Measurements from ENCODE around the gene ZBTB34. TPM values are rescaled to one million over a fixed set of nuclear protein-coding genes. Genes with fewer than 3 reads are reported as not detected.

Gene ZBTB34
- polyA plus RNA-seq, 4 donors = 1.1 to 15.2 (median 2.2) TPM

- Histone ChIP-seq H3K4me3 (ENCODE audit: low read depth in 1 of 3, low read length in 3 of 3) (no peak overlapping the region), H3K9me3 (ENCODE audit: control insufficient read depth in 2 of 2, insufficient read depth in 1 of 2, low read depth in 1 of 2, low read length in 1 of 2) (no peaks in the 10 kb centered on the region), H3K27me3 (ENCODE audit: control insufficient read depth in 3 of 3, insufficient read depth in 3 of 3, low read length in 3 of 3) (no peaks in the 10 kb centered on the region), H3K27ac (ENCODE audit: low read depth in 1 of 3, low read length in 2 of 3) (peak overlapping the region in 1 of 3 donors; percentile 67), H3K36me3 (ENCODE audit: control insufficient read depth in 3 of 3, insufficient read depth in 2 of 3, low read depth in 1 of 3, low read length in 3 of 3) (peaks cover 0 to 26% (median 3%) of the 10 kb centered on the region in 3 donors), H3K4me1 (ENCODE audit: control insufficient read depth in 3 of 3, insufficient read depth in 2 of 3, low read depth in 1 of 3, low read length in 2 of 3) (peaks cover 0 to 9% (median 0%) of the 10 kb centered on the region in 3 donors)
- WGBS, 3 donors = 78 to 84% (median 82%) methylated on average over 6 of the region's 6 CpGs
- DNase-seq = peak; percentile 17 to 72
- FAIRE-seq = no peak
Measured at GRCh38 chr9:126885131-126885641, 24.7 kb downstream of the ZBTB34 start.

GRCh38 chr9:126886034-126886822 is 25.8 kb downstream of the ZBTB34 start:
- whole genome bisulfite sequencing, 3 donors = 84 to 91% (median 86%) methylated on average over 23 of the region's 23 CpGs
- no peak overlapping the region for H3K27ac ChIP-seq (ENCODE audit: low read depth in 1 of 3, low read length in 2 of 3)
- H3K4me3 ChIP-seq (ENCODE audit: low read depth in 1 of 3, low read length in 3 of 3) = no peak overlapping the region
- H3K9me3 ChIP-seq (ENCODE audit: control insufficient read depth in 2 of 2, insufficient read depth in 1 of 2, low read depth in 1 of 2, low read length in 1 of 2) = no peaks in the 10 kb centered on the region
- no peak for FAIRE-seq
- H3K27me3 ChIP-seq (ENCODE audit: control insufficient read depth in 3 of 3, insufficient read depth in 3 of 3, low read length in 3 of 3) = no peaks in the 10 kb centered on the region
- H3K4me1 ChIP-seq (ENCODE audit: control insufficient read depth in 3 of 3, insufficient read depth in 2 of 3, low read depth in 1 of 3, low read length in 2 of 3) = peaks cover 0 to 9% (median 0%) of the 10 kb centered on the region in 3 donors
- no peak for DNase-seq
- peaks cover 0 to 16% (median 0%) of the 10 kb centered on the region in 3 donors for H3K36me3 ChIP-seq (ENCODE audit: control insufficient read depth in 3 of 3, insufficient read depth in 2 of 3, low read depth in 1 of 3, low read length in 3 of 3)

GRCh38 chr9:126886897-126887296 is 26.5 kb downstream of the ZBTB34 start:
- Histone ChIP-seq H3K9me3 (ENCODE audit: control insufficient read depth in 2 of 2, insufficient read depth in 1 of 2, low read depth in 1 of 2, low read length in 1 of 2) (no peaks in the 10 kb centered on the region), H3K27ac (ENCODE audit: low read depth in 1 of 3, low read length in 2 of 3) (no peak overlapping the region), H3K4me1 (ENCODE audit: control insufficient read depth in 3 of 3, insufficient read depth in 2 of 3, low read depth in 1 of 3, low read length in 2 of 3) (peaks cover 0 to 9% (median 0%) of the 10 kb centered on the region in 3 donors), H3K27me3 (ENCODE audit: control insufficient read depth in 3 of 3, insufficient read depth in 3 of 3, low read length in 3 of 3) (no peaks in the 10 kb centered on the region), H3K4me3 (ENCODE audit: low read depth in 1 of 3, low read length in 3 of 3) (no peak overlapping the region), H3K36me3 (ENCODE audit: control insufficient read depth in 3 of 3, insufficient read depth in 2 of 3, low read depth in 1 of 3, low read length in 3 of 3) (peaks cover 0 to 16% (median 0%) of the 10 kb centered on the region in 3 donors)
- DNase-seq = no peak
- WGBS, 3 donors = 81 to 97% (median 91%) methylated on average over 10 of the region's 10 CpGs
- no peak for FAIRE-seq

GRCh38 chr9:126891676-126892075 is 31.2 kb downstream of the ZBTB34 start:
- DNase-seq (no peak), FAIRE-seq (no peak)
- no peak overlapping the region for H3K27ac ChIP-seq (ENCODE audit: low read depth in 1 of 3, low read length in 2 of 3)
- no peaks in the 10 kb centered on the region for H3K36me3 ChIP-seq (ENCODE audit: control insufficient read depth in 3 of 3, insufficient read depth in 2 of 3, low read depth in 1 of 3, low read length in 3 of 3)
- no peaks in the 10 kb centered on the region for H3K9me3 ChIP-seq (ENCODE audit: control insufficient read depth in 2 of 2, insufficient read depth in 1 of 2, low read depth in 1 of 2, low read length in 1 of 2)
- 74 to 83% (median 77%) methylated on average over 3 of the region's 3 CpGs for WGBS, 3 donors
- no peak overlapping the region for H3K4me3 ChIP-seq (ENCODE audit: low read depth in 1 of 3, low read length in 3 of 3)
- H3K27me3 ChIP-seq (ENCODE audit: control insufficient read depth in 3 of 3, insufficient read depth in 3 of 3, low read length in 3 of 3) = no peaks in the 10 kb centered on the region
- peaks cover 0 to 2% (median 0%) of the 10 kb centered on the region in 3 donors for H3K4me1 ChIP-seq (ENCODE audit: control insufficient read depth in 3 of 3, insufficient read depth in 2 of 3, low read depth in 1 of 3, low read length in 2 of 3)

GRCh38 chr9:126893079-126893478 is 32.6 kb downstream of the ZBTB34 start:
- Histone ChIP-seq H3K4me3 (ENCODE audit: low read depth in 1 of 3, low read length in 3 of 3) (no peak overlapping the region), H3K36me3 (ENCODE audit: control insufficient read depth in 3 of 3, insufficient read depth in 2 of 3, low read depth in 1 of 3, low read length in 3 of 3) (no peaks in the 10 kb centered on the region), H3K27me3 (ENCODE audit: control insufficient read depth in 3 of 3, insufficient read depth in 3 of 3, low read length in 3 of 3) (no peaks in the 10 kb centered on the region), H3K4me1 (ENCODE audit: control insufficient read depth in 3 of 3, insufficient read depth in 2 of 3, low read depth in 1 of 3, low read length in 2 of 3) (peaks cover 0 to 2% (median 0%) of the 10 kb centered on the region in 3 donors), H3K27ac (ENCODE audit: low read depth in 1 of 3, low read length in 2 of 3) (no peak overlapping the region), H3K9me3 (ENCODE audit: control insufficient read depth in 2 of 2, insufficient read depth in 1 of 2, low read depth in 1 of 2, low read length in 1 of 2) (no peaks in the 10 kb centered on the region)
- FAIRE-seq (no peak), DNase-seq (peak; percentile 43 to 62)
- WGBS, 3 donors = 8 to 31% (median 16%) methylated on average over 5 of the region's 5 CpGs

GRCh38 chr9:126894052-126894603 is 33.7 kb downstream of the ZBTB34 start:
- H3K36me3 ChIP-seq (ENCODE audit: control insufficient read depth in 3 of 3, insufficient read depth in 2 of 3, low read depth in 1 of 3, low read length in 3 of 3) = no peaks in the 10 kb centered on the region
- no peak overlapping the region for H3K4me3 ChIP-seq (ENCODE audit: low read depth in 1 of 3, low read length in 3 of 3)
- H3K27me3 ChIP-seq (ENCODE audit: control insufficient read depth in 3 of 3, insufficient read depth in 3 of 3, low read length in 3 of 3) = no peaks in the 10 kb centered on the region
- FAIRE-seq (no peak), DNase-seq (no peak)
- no peak overlapping the region for H3K27ac ChIP-seq (ENCODE audit: low read depth in 1 of 3, low read length in 2 of 3)
- no peaks in the 10 kb centered on the region for H3K9me3 ChIP-seq (ENCODE audit: control insufficient read depth in 2 of 2, insufficient read depth in 1 of 2, low read depth in 1 of 2, low read length in 1 of 2)
- 75 to 82% (median 78%) methylated on average over 4 of the region's 4 CpGs for WGBS, 3 donors
- H3K4me1 ChIP-seq (ENCODE audit: control insufficient read depth in 3 of 3, insufficient read depth in 2 of 3, low read depth in 1 of 3, low read length in 2 of 3) = peaks cover 0 to 2% (median 0%) of the 10 kb centered on the region in 3 donors

GRCh38 chr9:126902210-126902609 is 41.8 kb downstream of the ZBTB34 start:
- Histone ChIP-seq H3K36me3 (ENCODE audit: control insufficient read depth in 3 of 3, insufficient read depth in 2 of 3, low read depth in 1 of 3, low read length in 3 of 3) (no peaks in the 10 kb centered on the region), H3K27me3 (ENCODE audit: control insufficient read depth in 3 of 3, insufficient read depth in 3 of 3, low read length in 3 of 3) (no peaks in the 10 kb centered on the region), H3K4me3 (ENCODE audit: low read depth in 1 of 3, low read length in 3 of 3) (no peak overlapping the region), H3K27ac (ENCODE audit: low read depth in 1 of 3, low read length in 2 of 3) (no peak overlapping the region), H3K4me1 (ENCODE audit: control insufficient read depth in 3 of 3, insufficient read depth in 2 of 3, low read depth in 1 of 3, low read length in 2 of 3) (peaks cover 0 to 5% (median 0%) of the 10 kb centered on the region in 3 donors), H3K9me3 (ENCODE audit: control insufficient read depth in 2 of 2, insufficient read depth in 1 of 2, low read depth in 1 of 2, low read length in 1 of 2) (peaks cover 0 to 20% of the 10 kb centered on the region in 2 donors)
- 70 to 82% (median 77%) methylated on average over 3 of the region's 3 CpGs for WGBS, 3 donors
- FAIRE-seq (no peak), DNase-seq (no peak)

- H3K9me3 ChIP-seq (ENCODE audit: control insufficient read depth in 2 of 2, insufficient read depth in 1 of 2, low read depth in 1 of 2, low read length in 1 of 2) = peaks cover 0 to 20% of the 10 kb centered on the region in 2 donors
- DNase-seq (peak in 1 of 2 donors; percentile 65), FAIRE-seq (no peak)
- H3K27me3 ChIP-seq (ENCODE audit: control insufficient read depth in 3 of 3, insufficient read depth in 3 of 3, low read length in 3 of 3) = no peaks in the 10 kb centered on the region
- WGBS, 3 donors = 88 to 89% (median 88%) methylated on average over 3 of the region's 3 CpGs
- H3K4me1 ChIP-seq (ENCODE audit: control insufficient read depth in 3 of 3, insufficient read depth in 2 of 3, low read depth in 1 of 3, low read length in 2 of 3) = peaks cover 0 to 5% (median 0%) of the 10 kb centered on the region in 3 donors
- no peak overlapping the region for H3K4me3 ChIP-seq (ENCODE audit: low read depth in 1 of 3, low read length in 3 of 3)
- H3K27ac ChIP-seq (ENCODE audit: low read depth in 1 of 3, low read length in 2 of 3) = peak overlapping the region in 1 of 3 donors; percentile 33
- H3K36me3 ChIP-seq (ENCODE audit: control insufficient read depth in 3 of 3, insufficient read depth in 2 of 3, low read depth in 1 of 3, low read length in 3 of 3) = no peaks in the 10 kb centered on the region
Measured at GRCh38 chr9:126904586-126904985, 44.1 kb downstream of the ZBTB34 start.

All from small intestine (tissue), 7 donors.